Transverse colon (tissue), 4 donors: ENCODE data around the gene CACNA1C. TPM values are rescaled to one million over a fixed set of nuclear protein-coding genes. Genes with fewer than 3 reads are reported as not detected.

Experiments used
- DNase-seq: peaks from one replicate; pipeline ENCODE4 v3.0.0-alpha.2; 2019
- H3K27ac ChIP-seq, 4 donors: fragments of 200-600 bp; sonication (generic); 2 replicates each; pipeline ENCODE4 v1.5.1; 2016 to 2018; ENCODE audit warnings: inconsistent platforms in 4 of 4
- H3K27me3 ChIP-seq: fragments of 200-600 bp; sonication (generic); 2 replicates; pipeline ENCODE4 v1.5.1; 2017; ENCODE audit warnings: inconsistent platforms
- H3K36me3 ChIP-seq, 4 donors: fragments of 200-600 bp; sonication (generic); 2 replicates each; pipeline ENCODE4 v1.5.1; 2017 to 2019; ENCODE audit warnings: inconsistent platforms in 4 of 4
- H3K4me1 ChIP-seq, 4 donors: fragments of 200-600 bp; sonication (generic); 2 replicates each; pipeline ENCODE4 v1.5.1; 2017 to 2020; ENCODE audit warnings: inconsistent platforms in 4 of 4
- H3K4me3 ChIP-seq, 4 donors: fragments of 200-600 bp; sonication (generic); 1 replicate in 1 of 4; 2 replicates in 3 of 4; pipeline versions ENCODE4 v1.5.1 to v1.6.1; 2017 to 2019; ENCODE audit warnings: inconsistent platforms in 4 of 4
- H3K9me3 ChIP-seq, 2 donors: fragments of 200-600 bp; sonication (generic); 2 replicates each; pipeline ENCODE4 v1.5.1; 2017 to 2019; ENCODE audit warnings: inconsistent platforms in 2 of 2
- EP300 ChIP-seq: sonication (generic); formaldehyde crosslinking; IDR thresholded peaks from one replicate; pipeline ENCODE4 v1.6.1; 2017; ENCODE audit warnings: antibody characterized with exemption, low read depth
- POLR2A ChIP-seq: fragments of 450-650 bp; IDR thresholded peaks from one replicate; pipeline ENCODE4 v1.6.1; 2016; ENCODE audit warnings: antibody characterized with exemption, mild to moderate bottlenecking, moderate library complexity
- POLR2AphosphoS5 ChIP-seq, 3 donors: sonication (generic); formaldehyde crosslinking; IDR thresholded peaks; one replicate each; pipeline ENCODE4 v1.6.1; 2016; ENCODE audit warnings: antibody characterized with exemption in 3 of 3
- WGBS, 2 donors: methylation state at CpG; one replicate each; pipeline ENCODE4 v1.1.5; 2018; ENCODE audit warnings: low coverage in 1 of 2; 5-methylcytosine and 5-hydroxymethylcytosine counted together
- in situ Hi-C, 4 donors: fragments of 200-750 bp; cut with MboI; loops; one replicate each; pipeline versions ENCODE4 v1.15.0 to v1.15.1; 2017; ENCODE audit warnings: low sequenced_read_pairs in 3 of 4, low pct_ligation_motif_present in 1 of 4, low pct_unique_long_range_greater_than_20kb in 1 of 4
- intact Hi-C: fragments of 100-400 bp; cut with DNase I; formaldehyde crosslinking; loops from one replicate; pipeline ENCODE4 v1.15.1; 2023; ENCODE audit warnings: low total_unique reads
- total RNA-seq, 4 donors: library from RNA; depleted of rRNA; stranded (reverse); fragments of >200 nt; gene quantifications; one replicate each; pipeline ENCODE4 v1.1.0, GENCODE V29; 2016
- TF ChIP-seq, protein P1 (sequence below), 5 experiments: fragments of 200-600 bp in 3 of 5; fragments of 450-650 bp in 2 of 5; sonication (generic) in 3 of 5; IDR thresholded peaks; 1 replicate in 2 of 5; 2 replicates in 3 of 5; pipeline ENCODE4 v1.5.1; 2016 to 2017; ENCODE audit warnings: antibody characterized with exemption in 5 of 5, inconsistent platforms in 3 of 5, mild to moderate bottlenecking in 2 of 5, moderate library complexity in 1 of 5

Gene CACNA1C
- total RNA-seq, 4 donors from 2014 or later, result 18.8 to 35.2 (median 24.8) TPM

DNA sequence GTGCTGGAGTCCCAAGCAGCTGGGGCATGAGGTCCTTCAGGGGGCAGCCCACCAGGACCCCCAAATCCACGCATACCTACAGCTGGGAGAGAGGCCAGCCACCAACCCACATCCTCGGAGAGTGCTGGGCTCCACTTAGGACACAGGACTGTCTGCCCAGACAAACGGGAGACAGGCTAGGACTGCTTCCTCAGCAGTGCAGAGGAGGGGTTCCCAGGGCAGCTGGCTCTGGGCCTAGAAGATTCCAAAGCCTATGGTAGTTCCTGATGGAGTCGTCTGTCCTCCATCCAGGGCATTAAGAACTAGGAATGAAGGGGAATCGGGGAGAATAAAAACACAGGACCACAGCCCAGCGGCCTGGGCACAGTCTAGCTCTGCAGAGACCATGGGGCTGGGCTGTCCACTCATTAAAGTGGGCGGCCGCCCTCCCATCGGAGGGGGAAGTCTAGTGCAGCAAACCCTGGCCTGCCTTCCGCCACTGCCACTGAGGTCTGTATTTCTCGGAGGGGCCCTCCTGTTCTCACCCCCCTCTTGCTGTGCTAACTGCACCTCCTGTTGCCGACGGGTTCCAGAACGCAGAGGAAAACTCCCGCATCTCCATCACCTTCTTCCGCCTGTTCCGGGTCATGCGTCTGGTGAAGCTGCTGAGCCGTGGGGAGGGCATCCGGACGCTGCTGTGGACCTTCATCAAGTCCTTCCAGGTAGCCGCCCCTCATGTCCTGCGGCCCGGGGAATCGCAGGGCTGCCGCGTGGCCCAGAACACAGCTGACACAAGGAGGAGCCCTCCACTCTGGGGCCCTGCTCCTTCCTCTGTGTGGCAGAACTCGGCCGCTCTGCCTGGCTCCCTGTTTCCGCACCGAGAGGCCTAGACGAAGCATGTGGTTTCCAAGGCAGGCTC is 598.5 kb downstream of the CACNA1C start:
- Histone ChIP-seq H3K4me3 (no peak overlapping the region), H3K27ac (no peak overlapping the region), H3K9me3 (no peaks in the 10 kb centered on the region), H3K36me3 (peaks cover 0 to 3% (median 0%) of the 10 kb centered on the region in 4 donors), H3K27me3 (no peaks in the 10 kb centered on the region), H3K4me1 (no peaks in the 10 kb centered on the region)
- peak; percentile 4 for DNase-seq
- WGBS, 2 donors, result 84% methylated on average over 31 of the region's 32 CpGs; no CpG with 5 or more reads in 1 of the 2 donors
- intact Hi-C loops, result no loop called here
- in situ Hi-C loops, result no loop called here
- TF ChIP-seq POLR2AphosphoS5 (IDR thresholded peaks at IDR 0.05), result no peak
- no peak for TF ChIP-seq EP300
- TF ChIP-seq POLR2A, result no peak
- TF ChIP-seq, protein P1, sequence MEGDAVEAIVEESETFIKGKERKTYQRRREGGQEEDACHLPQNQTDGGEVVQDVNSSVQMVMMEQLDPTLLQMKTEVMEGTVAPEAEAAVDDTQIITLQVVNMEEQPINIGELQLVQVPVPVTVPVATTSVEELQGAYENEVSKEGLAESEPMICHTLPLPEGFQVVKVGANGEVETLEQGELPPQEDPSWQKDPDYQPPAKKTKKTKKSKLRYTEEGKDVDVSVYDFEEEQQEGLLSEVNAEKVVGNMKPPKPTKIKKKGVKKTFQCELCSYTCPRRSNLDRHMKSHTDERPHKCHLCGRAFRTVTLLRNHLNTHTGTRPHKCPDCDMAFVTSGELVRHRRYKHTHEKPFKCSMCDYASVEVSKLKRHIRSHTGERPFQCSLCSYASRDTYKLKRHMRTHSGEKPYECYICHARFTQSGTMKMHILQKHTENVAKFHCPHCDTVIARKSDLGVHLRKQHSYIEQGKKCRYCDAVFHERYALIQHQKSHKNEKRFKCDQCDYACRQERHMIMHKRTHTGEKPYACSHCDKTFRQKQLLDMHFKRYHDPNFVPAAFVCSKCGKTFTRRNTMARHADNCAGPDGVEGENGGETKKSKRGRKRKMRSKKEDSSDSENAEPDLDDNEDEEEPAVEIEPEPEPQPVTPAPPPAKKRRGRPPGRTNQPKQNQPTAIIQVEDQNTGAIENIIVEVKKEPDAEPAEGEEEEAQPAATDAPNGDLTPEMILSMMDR (IDR thresholded peaks at IDR 0.05), result no peak

DNA sequence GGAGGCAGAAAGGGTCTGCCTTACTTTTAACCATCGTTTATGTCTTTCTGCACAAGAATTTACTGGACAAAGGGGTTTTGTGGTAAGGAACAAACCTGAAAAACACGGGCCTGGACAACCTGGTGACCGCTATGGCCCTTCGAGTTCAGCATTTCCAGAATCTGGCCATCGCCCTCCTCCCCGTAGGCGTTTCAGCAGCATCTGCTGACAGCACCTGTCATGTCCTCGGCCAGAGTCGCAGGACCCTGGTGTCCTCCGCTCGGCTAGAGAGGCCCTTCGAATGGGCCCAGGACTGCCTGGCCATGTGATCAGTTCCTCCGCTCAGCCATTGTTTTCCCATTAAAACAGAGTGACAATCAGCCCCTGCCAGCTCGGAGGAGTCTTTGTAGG is 599.2 kb downstream of the CACNA1C start:
- 92 to 95% methylated on average over 10 to 14 of the region's 14 CpGs for WGBS, 2 donors
- in situ Hi-C loops (no loop called here), intact Hi-C loops (no loop called here)
- DNase-seq, result peak; percentile 2
- no peaks in the 10 kb centered on the region for H3K4me1 ChIP-seq
- no peak overlapping the region for H3K4me3 ChIP-seq
- no peaks in the 10 kb centered on the region for H3K9me3 ChIP-seq
- TF ChIP-seq POLR2A (no peak), POLR2AphosphoS5 (IDR thresholded peaks at IDR 0.05) (no peak), EP300 (no peak)
- TF ChIP-seq, protein P1 (IDR thresholded peaks at IDR 0.05), result no peak
- H3K36me3 ChIP-seq, result peaks cover 0 to 3% (median 0%) of the 10 kb centered on the region in 4 donors
- no peaks in the 10 kb centered on the region for H3K27me3 ChIP-seq
- no peak overlapping the region for H3K27ac ChIP-seq

- WGBS, 2 donors, result 91% methylated on average over 30 of the region's 33 CpGs; no CpG with 5 or more reads in 1 of the 2 donors
- Histone ChIP-seq H3K4me1 (no peaks in the 10 kb centered on the region), H3K36me3 (peaks cover 0 to 3% (median 0%) of the 10 kb centered on the region in 4 donors), H3K9me3 (no peaks in the 10 kb centered on the region), H3K27me3 (no peaks in the 10 kb centered on the region), H3K4me3 (no peak overlapping the region), H3K27ac (no peak overlapping the region)
- peak; percentile 4 for DNase-seq
- TF ChIP-seq POLR2AphosphoS5 (IDR thresholded peaks at IDR 0.05) (no peak), EP300 (no peak), POLR2A (no peak)
- TF ChIP-seq, protein P1 (IDR thresholded peaks at IDR 0.05), result no peak
- intact Hi-C loops (no loop called here), in situ Hi-C loops (no loop called here)
Measured at GRCh38 chr12:2652401-2653081, 599.8 kb downstream of the CACNA1C start.

GRCh38 chr12:2653461-2653965 is 600.7 kb downstream of the CACNA1C start:
- in situ Hi-C loops, result no loop called here

More at GRCh38 chr12:2653461-2653965, 600.7 kb downstream of the CACNA1C start:
- 89 to 91% methylated on average over 8 to 22 of the region's 22 CpGs for WGBS, 2 donors
- TF ChIP-seq EP300 (no peak), POLR2A (no peak), POLR2AphosphoS5 (IDR thresholded peaks at IDR 0.05) (no peak)
- TF ChIP-seq, protein P1 (IDR thresholded peaks at IDR 0.05), result no peak
- H3K27me3 ChIP-seq, result no peaks in the 10 kb centered on the region
- H3K4me1 ChIP-seq, result no peaks in the 10 kb centered on the region
- H3K9me3 ChIP-seq, result no peaks in the 10 kb centered on the region
- H3K4me3 ChIP-seq, result no peak overlapping the region
- no peak overlapping the region for H3K27ac ChIP-seq
- peak; percentile 0 for DNase-seq
- intact Hi-C loops, result no loop called here
- H3K36me3 ChIP-seq, result peaks cover 0 to 3% (median 0%) of the 10 kb centered on the region in 4 donors
